LNCAP (cell line): ENCODE results near the gene VAMP3.

ENCODE experiments used
- CTCF ChIP-seq: fragments of 450-650 bp; IDR thresholded peaks from 2 replicates; pipeline ENCODE4 v1.5.1; 2017; ENCODE audit warnings: mild to moderate bottlenecking

The VAMP3 gene

DNA sequence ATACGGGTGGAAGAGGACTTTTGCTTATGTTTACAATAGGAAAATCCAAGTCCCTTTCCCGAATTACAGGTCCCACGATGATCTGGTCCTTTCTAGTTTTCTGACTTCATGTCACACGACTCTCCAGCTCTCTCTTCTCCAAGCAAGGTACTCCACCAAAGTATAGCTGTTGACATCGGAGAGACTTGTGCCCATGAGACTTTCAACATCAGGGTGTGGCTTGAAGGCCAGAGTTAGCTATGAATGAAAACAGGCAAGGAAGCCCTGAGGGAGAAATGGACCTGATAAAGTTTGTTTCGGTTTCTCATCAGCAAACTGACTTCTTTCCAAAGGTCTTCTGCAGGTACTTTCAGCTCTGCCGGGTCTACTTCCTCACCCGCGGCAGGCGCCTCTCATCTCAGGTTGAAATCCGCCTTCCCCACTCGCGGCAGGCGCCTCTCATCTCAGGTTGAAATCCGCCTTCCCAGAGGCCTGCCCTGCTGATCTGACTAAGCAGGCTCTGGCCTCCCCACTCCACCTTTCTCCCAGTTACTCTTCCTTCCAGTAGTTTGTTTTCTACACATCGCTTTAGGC is 10.9 kb downstream of the VAMP3 start:
- TF ChIP-seq CTCF, result no peak

- no peak for TF ChIP-seq CTCF
Observed at GRCh38 chr1:7783178-7783711, 12.1 kb downstream of the VAMP3 start.

- TF ChIP-seq CTCF, result no peak
Observed at GRCh38 chr1:7783826-7784491, 12.9 kb downstream of the VAMP3 start, which contains the start of gene PER3. Gene PER3 (plus strand): TSS chr1:7784291. CDS start chr1:7784878, 587 bp downstream.

DNA sequence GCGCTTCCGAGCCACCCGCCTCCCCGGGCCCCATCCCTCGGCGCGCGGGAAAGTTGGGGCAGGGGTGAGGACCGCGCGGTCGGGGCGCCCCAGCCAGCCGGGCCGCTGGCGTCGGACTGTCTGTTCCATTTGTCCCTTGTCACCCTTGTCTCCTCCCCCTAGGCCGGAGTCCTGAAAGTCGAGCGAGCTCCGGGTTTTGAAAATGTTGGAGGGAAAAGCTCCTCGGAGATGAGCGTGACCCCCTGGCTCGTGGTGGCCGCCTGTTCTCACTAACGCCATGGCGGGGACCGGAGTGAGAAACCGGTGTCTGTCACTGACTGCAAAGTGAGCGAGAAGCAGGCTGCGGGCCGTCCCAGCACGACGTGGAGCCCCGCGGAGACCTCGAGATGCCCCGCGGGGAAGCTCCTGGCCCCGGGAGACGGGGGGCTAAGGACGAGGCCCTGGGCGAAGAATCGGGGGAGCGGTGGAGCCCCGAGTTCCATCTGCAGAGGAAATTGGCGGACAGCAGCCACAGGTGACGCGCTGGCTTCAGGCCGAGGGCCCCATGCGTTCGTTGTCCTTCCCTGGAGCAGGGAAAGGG is 13.5 kb downstream of the VAMP3 start:
- TF ChIP-seq CTCF, result no peak

- TF ChIP-seq CTCF, result no peak
Observed at GRCh38 chr1:7785108-7785507, 14.0 kb downstream of the VAMP3 start.

- no peak for TF ChIP-seq CTCF
Observed at GRCh38 chr1:7786795-7787194, 15.7 kb downstream of the VAMP3 start.

- TF ChIP-seq CTCF, result no peak
Observed at GRCh38 chr1:7789828-7790227, 18.7 kb downstream of the VAMP3 start.
